ENCODE measurements around the gene CLEC10A. TPM values are rescaled to one million over a fixed set of nuclear protein-coding genes. Genes with fewer than 3 reads are reported as not detected.

CLEC10A gene
- total and polyA plus RNA-seq, 2 donors (not counting 3 experiments of a cell fraction or from before 2014, with no cell fraction given) = 0.14 TPM; not detected in 1

- no peak for FAIRE-seq
- Histone ChIP-seq H2AFZ (ENCODE audit: low read depth, low read length) (no peak overlapping the region), H3K27me3 (ENCODE audit: control insufficient read depth in 2 of 2, insufficient read depth in 2 of 2, low read length in 2 of 2) (peaks cover 0 to 11% of the 10 kb centered on the region in 2 experiments), H3K9me1 (replicated peaks; ENCODE audit: control insufficient read depth, extremely low read depth, insufficient read depth, low read length) (no peaks in the 10 kb centered on the region), H3K79me2 (ENCODE audit: control insufficient read depth, insufficient read depth, low read length) (no peaks in the 10 kb centered on the region), H3K4me3 (replicated peaks in 1 of 3; ENCODE audit: insufficient read depth in 1 of 3, low read depth in 1 of 3, low read length in 3 of 3) (no peak overlapping the region), H3K9ac (replicated peaks; ENCODE audit: extremely low read depth, insufficient read depth, low read length) (no peak overlapping the region), H4K20me1 (replicated peaks; ENCODE audit: control insufficient read depth, extremely low read depth, insufficient read depth, low read length) (no peaks in the 10 kb centered on the region), H3K4me2 (ENCODE audit: insufficient read depth, low read length) (no peak overlapping the region), H3K9me3 (replicated peaks; ENCODE audit: control insufficient read depth, insufficient read depth, low read length) (no peaks in the 10 kb centered on the region), H3K36me3 (ENCODE audit: control insufficient read depth in 2 of 2, extremely low read depth in 1 of 2, insufficient read depth in 2 of 2, low read length in 2 of 2) (no peaks in the 10 kb centered on the region), H3K27ac (ENCODE audit: insufficient read depth, low read depth, low read length) (no peak overlapping the region), H3K4me1 (ENCODE audit: control insufficient read depth, extremely low read depth, insufficient read depth, low read length) (peaks cover 11% of the 10 kb centered on the region)
- BruUV-seq (replicated peaks) = no TSS peak
- dilution Hi-C loops (cut with MboI; ENCODE audit: extremely low pct_ligation_motif_present, low sequenced_read_pairs) (no loop called here), intact Hi-C loops (cut with micrococcal nuclease) (no loop called here)
- DNase-seq (ENCODE audit: low read depth, low spot score) = no peak
- TF ChIP-seq EZH2 (IDR thresholded peaks at IDR 0.05; ENCODE audit: borderline replicate concordance, low read depth, low read length, severe bottlenecking) (no peak), JUN (IDR thresholded peaks at IDR 0.05; ENCODE audit: borderline replicate concordance, insufficient read depth, insufficient read length, low read depth) (no peak), MAX (IDR thresholded peaks at IDR 0.05; ENCODE audit: insufficient read depth, insufficient read length) (no peak)
- POLR2A ChIA-PET = no interaction called here
- CTCF ChIA-PET = interaction anchor here (1.1 to 2.2 kb wide), 2 partner anchors 19 to 46 kb away, joined by 3 to 5 read pairs; no protein-coding TSS in a partner anchor
These were observed 18.9 kb upstream of the CLEC10A start for GRCh38 chr17:7098802-7099459.

GRCh38 chr17:7097940-7098339, 17.9 kb upstream of the CLEC10A start:
- TF ChIP-seq POLR2A (IDR thresholded peaks at IDR 0.05; ENCODE audit: low read depth, low read length) = no peak
- no peak for TF ChIP-seq POLR2AphosphoS5 (IDR thresholded peaks at IDR 0.05; ENCODE audit: insufficient read depth, low read depth, low read length)
- TF ChIP-seq MYC (IDR thresholded peaks at IDR 0.05; ENCODE audit: low read depth, low read length) = no peak
- no peak for TF ChIP-seq FOS (IDR thresholded peaks at IDR 0.05; ENCODE audit: borderline replicate concordance, insufficient read depth, low read length)
- no peak for TF ChIP-seq GATA2 (IDR thresholded peaks at IDR 0.05; ENCODE audit: insufficient read depth, insufficient read length, low read depth, low read length)
- TF ChIP-seq JUN (IDR thresholded peaks at IDR 0.05; ENCODE audit: borderline replicate concordance, insufficient read depth, insufficient read length, low read depth) = no peak
- H3K79me2 ChIP-seq (ENCODE audit: control insufficient read depth, insufficient read depth, low read length) = no peaks in the 10 kb centered on the region
- intact Hi-C loops (cut with micrococcal nuclease) = no loop called here
- H3K9me1 ChIP-seq (replicated peaks; ENCODE audit: control insufficient read depth, extremely low read depth, insufficient read depth, low read length) = no peaks in the 10 kb centered on the region
- no peak overlapping the region for H3K9ac ChIP-seq (replicated peaks; ENCODE audit: extremely low read depth, insufficient read depth, low read length)
- H3K27me3 ChIP-seq (ENCODE audit: control insufficient read depth in 2 of 2, insufficient read depth in 2 of 2, low read length in 2 of 2) = peaks cover 0 to 9% of the 10 kb centered on the region in 2 experiments
- dilution Hi-C loops (cut with MboI; ENCODE audit: extremely low pct_ligation_motif_present, low sequenced_read_pairs) = no loop called here
- H3K4me1 ChIP-seq (ENCODE audit: control insufficient read depth, extremely low read depth, insufficient read depth, low read length) = peaks cover 11% of the 10 kb centered on the region
- no peak for FAIRE-seq
- H3K4me3 ChIP-seq (replicated peaks in 1 of 3; ENCODE audit: insufficient read depth in 1 of 3, low read depth in 1 of 3, low read length in 3 of 3) = no peak overlapping the region
- no peak overlapping the region for H3K27ac ChIP-seq (ENCODE audit: insufficient read depth, low read depth, low read length)
- no peak overlapping the region for H2AFZ ChIP-seq (ENCODE audit: low read depth, low read length)
- no peaks in the 10 kb centered on the region for H3K36me3 ChIP-seq (ENCODE audit: control insufficient read depth in 2 of 2, extremely low read depth in 1 of 2, insufficient read depth in 2 of 2, low read length in 2 of 2)
- no peaks in the 10 kb centered on the region for H4K20me1 ChIP-seq (replicated peaks; ENCODE audit: control insufficient read depth, extremely low read depth, insufficient read depth, low read length)
- POLR2A ChIA-PET = no interaction called here
- CTCF ChIA-PET = interaction anchor here (2.2 kb wide), 1 partner anchor 45 kb away, joined by 5 read pairs; no protein-coding TSS in a partner anchor
- no TSS peak for BruUV-seq (replicated peaks)
- no peaks in the 10 kb centered on the region for H3K9me3 ChIP-seq (replicated peaks; ENCODE audit: control insufficient read depth, insufficient read depth, low read length)
- no peak for DNase-seq (ENCODE audit: low read depth, low spot score)
- H3K4me2 ChIP-seq (ENCODE audit: insufficient read depth, low read length) = no peak overlapping the region

Measured in endothelial cell of umbilical vein (primary cell).